HG02870 (cell line): Measurements from ENCODE around the gene SMC4.
"Not testable (repeated sequence)": the region's sequence is repeated elsewhere in the genome, so short reads cannot be mapped to it uniquely, and the experiment has no call there.

Experiments
- ATAC-seq: cut with Tn5 transposase; IDR thresholded peaks from one replicate; pipeline ENCODE4 v1.9.1; 2021; ENCODE audit warnings: mild to moderate bottlenecking, moderate library complexity; ENCODE audit not compliant: unreplicated experiment

The SMC4 gene

GRCh38 chr3:160399125-160400029 lies at the start of gene SMC4, which contains the start of gene IFT80:
Gene SMC4 (plus strand): TSS chr3:160399650. CDS start chr3:160400827, 1,177 bp downstream.
Gene IFT80 (minus strand): TSS chr3:160399225. CDS start chr3:160384600, 14,625 bp downstream.
- peak; percentile 92 for ATAC-seq

DNA sequence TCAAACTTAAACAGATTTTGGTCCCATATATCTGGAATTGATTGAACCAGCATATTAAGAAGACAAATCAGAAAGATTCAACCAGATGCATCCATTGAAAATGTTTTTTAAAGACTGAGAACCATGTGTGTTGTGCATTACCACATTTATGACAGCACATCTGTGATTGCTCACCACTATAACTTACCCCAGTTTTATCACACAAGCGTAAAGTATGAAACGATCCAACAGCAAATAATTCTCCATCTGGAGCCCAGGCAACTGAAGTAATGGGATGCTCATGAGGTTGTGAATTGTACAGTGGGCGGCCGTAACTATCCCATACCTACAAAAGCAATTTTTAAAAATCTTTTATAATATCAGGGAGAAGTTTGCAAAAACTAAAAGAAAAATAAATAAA lies 43.6 kb upstream of the SMC4 start:
- no peak for ATAC-seq

GRCh38 chr3:160362896-160363295 lies 36.6 kb upstream of the SMC4 start:
- ATAC-seq, result not testable (repeated sequence)

DNA sequence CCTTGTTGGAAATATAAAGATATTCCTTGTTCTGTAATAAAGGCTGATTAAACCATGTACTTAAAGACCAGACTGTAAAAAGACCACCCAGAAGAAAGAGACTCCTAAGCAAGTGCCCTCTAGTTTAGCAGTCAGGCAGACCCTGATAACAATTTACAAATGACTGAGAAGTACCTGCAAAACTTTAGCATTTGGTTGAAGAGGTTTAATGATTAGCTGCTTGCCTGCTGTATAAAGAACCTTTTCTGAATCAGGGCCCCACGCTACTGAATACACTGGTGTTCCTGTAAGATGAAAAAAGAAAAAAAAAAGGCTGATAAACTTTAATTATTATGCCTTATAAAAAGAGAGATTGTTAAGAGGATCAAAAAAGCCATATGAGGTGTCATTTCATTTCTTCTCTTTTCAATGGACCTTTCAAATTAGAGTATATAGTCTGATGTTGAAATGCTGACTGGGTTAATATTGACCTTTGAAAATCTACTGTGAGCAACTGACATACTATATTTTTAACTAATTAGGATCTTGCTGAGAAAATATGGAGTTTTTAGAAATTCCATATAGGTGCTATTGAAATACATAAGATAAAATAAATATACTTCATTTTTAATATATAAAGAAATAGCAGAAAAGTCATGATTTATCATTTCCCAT lies 33.5 kb upstream of the SMC4 start:
- no peak for ATAC-seq

DNA sequence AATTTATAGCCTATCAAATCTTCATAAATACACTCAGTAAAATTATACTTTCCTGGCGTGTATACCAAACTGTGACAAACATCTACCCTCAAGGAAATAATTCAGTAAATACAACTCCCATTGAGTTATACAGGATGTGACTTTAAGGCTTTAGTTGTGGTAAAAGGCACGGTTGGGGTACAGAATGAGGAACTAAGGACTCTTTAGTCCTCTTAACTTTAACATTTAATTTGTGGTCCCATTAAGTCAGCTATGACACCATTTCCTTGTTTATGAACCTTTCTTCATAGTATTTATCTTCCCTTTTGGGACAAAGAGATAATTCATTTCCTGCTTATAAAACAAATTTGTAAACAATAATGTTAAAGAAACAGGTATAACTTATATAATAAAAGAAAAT lies 30.6 kb upstream of the SMC4 start:
- no peak for ATAC-seq

- ATAC-seq, result no peak
These were observed 29.7 kb upstream of the SMC4 start for GRCh38 chr3:160369784-160370183.

DNA sequence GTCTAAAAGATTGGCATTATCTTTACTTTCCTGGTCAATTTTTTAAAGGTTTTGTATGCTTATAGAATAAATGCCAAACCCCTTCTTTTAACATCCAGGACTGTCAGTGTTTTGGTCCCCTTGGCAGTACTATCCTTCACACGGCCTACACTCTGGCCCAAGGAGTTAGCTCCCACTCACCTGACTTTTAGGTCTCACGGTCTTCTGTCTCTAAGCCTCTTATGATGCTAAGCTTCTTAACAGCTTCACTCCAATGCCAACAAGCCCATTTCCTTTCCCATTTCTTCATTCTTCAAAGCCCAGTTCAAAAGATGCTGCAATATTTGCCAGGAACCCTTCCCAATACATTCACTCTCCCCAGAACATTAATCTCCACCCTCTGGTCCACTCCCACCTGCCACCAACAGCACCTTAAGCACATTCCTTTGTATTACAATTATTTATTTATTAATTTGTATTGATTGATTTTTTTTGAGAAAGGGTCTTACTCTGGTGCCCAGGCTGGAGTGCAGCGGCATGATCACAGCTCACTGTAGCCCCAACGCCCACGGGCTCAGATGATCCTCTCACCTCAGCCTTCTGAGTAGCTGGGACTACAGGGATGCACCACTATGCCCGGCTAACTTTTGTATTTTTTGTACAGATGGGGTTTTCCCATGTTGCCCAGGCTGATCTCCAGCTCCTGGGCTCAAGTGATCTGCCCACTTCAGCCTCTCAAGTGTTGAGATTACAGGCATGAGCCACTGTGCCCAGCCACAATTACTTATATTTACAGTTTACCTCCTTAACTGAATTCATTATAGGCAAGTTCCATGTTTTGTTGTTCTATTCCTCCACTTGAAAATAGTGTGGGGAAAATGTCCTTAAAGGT lies 28.2 kb upstream of the SMC4 start:
- no peak for ATAC-seq

- ATAC-seq, result no peak
These were observed 26.7 kb upstream of the SMC4 start for GRCh38 chr3:160372780-160373179.

GRCh38 chr3:160373655-160374054 lies 25.8 kb upstream of the SMC4 start:
- no peak for ATAC-seq

DNA sequence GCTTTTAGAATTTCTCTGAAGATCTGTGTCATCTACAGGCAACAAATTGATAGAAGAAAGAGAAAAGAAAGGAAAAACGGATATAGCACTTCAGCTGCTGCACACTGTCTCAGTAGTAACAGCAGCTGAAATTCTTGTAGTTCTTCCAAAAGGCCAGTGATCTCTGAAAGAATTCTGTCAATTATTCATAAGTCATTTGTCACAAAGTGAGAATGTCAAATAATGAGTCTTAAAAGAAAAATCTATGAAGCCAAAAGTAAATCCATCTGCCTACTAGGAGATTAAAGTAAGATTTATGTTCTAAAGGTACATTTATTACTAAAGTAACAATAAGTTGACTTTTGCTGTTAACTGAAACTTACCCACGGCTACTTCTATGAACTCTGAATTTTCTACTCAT lies 25.0 kb upstream of the SMC4 start:
- ATAC-seq, result no peak

DNA sequence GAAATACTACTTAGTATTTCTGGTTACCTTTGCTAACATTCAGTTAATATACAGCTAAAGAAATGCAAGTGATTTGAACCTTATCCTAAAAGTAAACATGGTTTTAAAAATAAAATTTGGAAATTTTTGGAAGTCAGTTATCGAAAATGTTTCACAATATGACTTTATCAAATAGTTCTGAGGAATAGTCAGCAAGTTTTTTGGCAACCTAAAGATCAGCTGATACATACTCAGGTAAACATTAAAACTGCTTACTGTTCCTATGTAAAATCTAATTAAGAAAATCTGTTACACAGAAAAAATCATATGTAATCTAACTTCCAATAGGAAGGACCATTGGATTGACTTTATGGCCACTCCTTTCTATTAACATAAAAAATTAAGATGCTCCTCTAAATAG lies 24.5 kb upstream of the SMC4 start:
- no peak for ATAC-seq

GRCh38 chr3:160376681-160377080 lies 22.8 kb upstream of the SMC4 start:
- no peak for ATAC-seq

- no peak for ATAC-seq
These were observed 20.9 kb upstream of the SMC4 start for GRCh38 chr3:160378331-160379109.

DNA sequence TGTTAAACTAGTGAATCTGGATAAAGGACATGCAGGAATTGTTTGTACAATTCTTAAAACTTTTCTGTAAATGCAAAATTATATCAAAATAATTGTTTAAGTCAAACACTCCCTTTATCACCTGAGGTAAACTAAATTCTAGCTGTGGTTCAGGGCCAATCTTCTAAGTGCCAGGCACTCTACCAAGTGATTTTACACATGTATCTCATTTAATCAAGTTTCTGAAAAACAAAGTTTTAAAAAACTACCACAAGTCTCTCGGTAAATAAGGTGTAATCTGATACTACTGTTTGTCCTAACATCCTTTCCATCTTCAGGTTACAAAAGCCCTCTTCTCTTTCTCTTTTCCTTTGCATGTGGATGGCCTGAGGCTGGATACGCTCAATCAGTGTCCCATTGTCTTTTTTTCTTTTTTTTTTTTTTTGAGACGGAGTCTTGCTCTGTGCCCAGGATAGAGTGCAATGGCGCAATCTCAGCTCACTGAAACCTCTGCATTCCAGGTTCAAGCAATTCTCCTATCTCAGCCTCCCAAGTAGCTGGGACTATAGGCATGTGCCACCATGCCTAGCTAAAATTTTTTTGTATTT lies 19.7 kb upstream of the SMC4 start:
- no peak for ATAC-seq

DNA sequence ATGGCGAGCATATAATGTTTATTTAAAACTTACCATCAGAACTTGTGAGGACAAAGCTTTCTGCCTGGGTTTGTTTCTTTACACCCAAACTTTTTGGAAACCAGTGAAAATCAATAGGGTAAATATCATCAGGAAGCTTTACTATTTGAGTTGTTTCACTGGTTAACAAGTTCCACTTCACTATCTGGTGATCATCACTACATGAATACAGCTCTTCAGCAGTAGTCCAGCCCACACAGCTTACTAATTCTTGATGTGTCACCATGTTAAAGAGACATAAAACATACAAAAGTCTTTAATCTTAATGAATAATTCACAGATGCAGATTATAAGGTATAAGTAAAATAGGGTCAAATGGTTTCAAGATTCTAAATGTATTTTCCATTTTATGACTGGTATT lies 18.0 kb upstream of the SMC4 start:
- ATAC-seq, result no peak

DNA sequence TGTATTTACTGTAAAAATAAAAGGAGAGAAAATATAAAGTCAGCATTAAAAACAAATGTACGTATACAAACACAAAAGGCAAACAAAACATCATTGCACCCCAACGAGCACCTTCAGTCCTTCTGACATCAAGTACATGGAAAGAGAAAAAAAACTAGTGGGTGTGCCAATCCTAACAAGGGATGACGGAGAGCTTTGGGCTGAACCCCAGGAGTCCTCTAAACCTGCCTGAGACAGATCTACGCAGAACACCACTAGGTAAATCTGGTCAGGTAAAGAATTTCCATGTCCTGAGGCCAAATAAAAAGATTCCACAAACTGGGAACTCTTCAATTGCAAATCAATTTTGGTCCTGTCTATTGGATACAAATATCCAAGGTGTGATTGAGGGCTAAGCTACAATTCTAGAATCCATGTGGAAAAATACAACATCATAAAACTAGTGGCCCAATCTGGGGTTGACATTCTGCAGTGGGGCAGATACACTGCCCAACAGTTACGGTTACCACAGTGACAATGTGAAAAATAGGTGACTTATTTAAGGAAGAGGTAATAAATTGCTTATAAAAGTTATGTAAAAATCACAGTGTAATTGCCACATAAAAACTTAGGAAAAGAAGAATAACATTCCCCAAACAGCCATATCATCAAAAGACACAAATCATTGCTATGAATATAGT lies 14.7 kb upstream of the SMC4 start:
- no peak for ATAC-seq

GRCh38 chr3:160390565-160391138 lies 8.8 kb upstream of the SMC4 start:
- ATAC-seq, result peak; percentile 57

DNA sequence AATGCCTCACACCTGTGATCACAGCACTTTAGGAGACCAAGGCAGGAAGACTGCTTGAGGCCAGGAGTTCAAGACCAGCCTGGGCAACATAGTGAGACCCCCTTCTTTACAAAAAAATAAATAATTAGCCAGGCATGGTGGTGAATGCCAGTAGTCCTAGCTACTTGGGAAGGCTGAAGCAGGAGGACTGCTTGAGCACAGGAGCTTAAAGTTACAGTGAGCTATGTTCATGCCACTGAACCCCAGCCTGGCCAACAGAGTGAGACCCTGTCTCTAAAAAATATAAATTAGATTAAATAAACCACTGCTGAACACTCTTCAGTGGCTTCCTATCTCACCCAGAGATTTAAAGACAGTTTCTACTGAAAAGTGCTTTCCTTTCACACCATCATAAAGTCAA lies 6.7 kb upstream of the SMC4 start:
- ATAC-seq, result no peak

DNA sequence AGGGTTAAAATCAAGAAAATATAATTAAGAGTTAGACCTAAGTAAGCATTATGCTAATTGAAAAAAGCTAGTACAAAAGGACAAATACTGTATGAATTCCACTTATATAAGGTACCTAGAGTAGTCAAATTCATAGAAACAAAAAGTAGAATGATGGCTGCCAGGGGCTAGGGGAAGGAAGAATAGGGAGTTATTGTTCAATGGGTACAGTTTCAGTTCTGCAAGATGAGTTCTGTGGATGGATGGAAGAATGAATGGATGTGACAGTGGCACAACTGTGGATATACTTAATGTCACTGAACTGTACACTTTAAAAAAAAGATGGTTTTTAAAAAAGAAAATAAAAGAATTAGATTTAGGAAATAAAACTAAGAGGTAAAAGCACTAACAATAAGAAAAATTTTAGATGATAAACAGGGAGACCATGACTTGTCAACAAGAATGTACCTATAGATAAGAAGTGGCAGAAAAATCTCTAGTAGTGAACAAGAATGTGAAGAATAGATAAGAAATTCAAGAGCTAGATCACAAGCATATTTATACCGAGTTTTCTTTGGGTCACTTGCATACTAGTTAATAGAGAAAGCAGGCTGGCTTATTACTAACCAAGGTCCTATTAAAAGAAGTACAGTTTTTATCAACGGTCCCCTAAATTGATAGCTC lies 6.0 kb upstream of the SMC4 start:
- ATAC-seq, result no peak
